ENCODE results near the gene TBC1D22A.

DNA sequence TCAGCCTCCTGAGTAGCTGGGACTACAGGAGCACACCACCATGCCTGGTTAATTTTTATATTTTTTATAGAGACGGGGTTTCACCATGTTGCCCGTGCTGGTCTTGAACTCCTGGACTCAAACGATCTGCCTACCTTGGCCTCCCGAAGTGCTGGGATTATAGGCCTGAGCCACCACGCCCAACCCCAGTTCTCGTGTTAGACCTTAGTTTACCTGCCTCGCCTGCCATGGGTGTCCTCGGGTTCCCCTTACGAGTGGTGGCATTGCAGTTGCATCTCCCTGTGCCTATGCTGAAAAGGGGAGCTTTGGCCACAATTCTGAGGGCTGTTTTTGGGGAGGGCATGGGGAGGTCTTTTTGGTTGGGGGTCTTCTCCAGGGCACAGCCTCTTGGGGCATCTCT lies 18.8 kb downstream of the TBC1D22A start:
- TF ChIP-seq CTCF (IDR thresholded peaks at IDR 0.05; ENCODE audit: low read length) (no peak), EZH2 (optimal IDR thresholded peaks at IDR 0.05; ENCODE audit: low read depth, low read length) (no peak)
